GM12891 (cell line): ENCODE measurements around the gene DQX1.

Experiments
- POLR2A ChIP-seq: IDR thresholded peaks from 2 replicates; pipeline ENCODE4 v1.6.1; 2011; ENCODE audit warnings: low read depth, low read length, control low read depth
- POLR2AphosphoS5 ChIP-seq: IDR thresholded peaks from 2 replicates; pipeline ENCODE4 v1.6.1; 2011; ENCODE audit warnings: low read depth, low read length, control low read depth
- SPI1 ChIP-seq: IDR thresholded peaks from 2 replicates; pipeline ENCODE4 v1.6.1; 2011; ENCODE audit warnings: low read depth, low read length, control low read depth
- TAF1 ChIP-seq: IDR thresholded peaks from 2 replicates; pipeline ENCODE4 v1.6.1; 2011; ENCODE audit warnings: low read depth, low read length, control low read depth

- TF ChIP-seq POLR2A = peak; percentile 91
- peak; percentile 80; the same call in 1 of the 2 replicates for TF ChIP-seq POLR2AphosphoS5
- TF ChIP-seq SPI1 = no peak
- peak; percentile 91 for TF ChIP-seq TAF1
Measured at GRCh38 chr2:74507145-74507925, 18.7 kb downstream of the DQX1 start, which contains the start of gene PCGF1.
